Measurements from ENCODE around the gene MICU1. TPM values are rescaled to one million over a fixed set of nuclear protein-coding genes. Genes with fewer than 3 reads are reported as not detected.
"Not testable (repeated sequence)": the region's sequence is repeated elsewhere in the genome, so short reads cannot be mapped to it uniquely, and the experiment has no call there.

The MICU1 gene
- polyA plus RNA-seq, 4 donors = 65.2 to 93.4 (median 76.6) TPM

GRCh38 chr10:72509206-72509799 lies 116.6 kb downstream of the MICU1 start:
- DNase-seq (ENCODE audit: low read depth in 4 of 4, low spot score in 3 of 4) = no peak

GRCh38 chr10:72508033-72508432 lies 117.8 kb downstream of the MICU1 start:
- no peak for DNase-seq (ENCODE audit: low read depth in 4 of 4, low spot score in 3 of 4)

- DNase-seq (ENCODE audit: low read depth in 4 of 4, low spot score in 3 of 4) = no peak
Observed at GRCh38 chr10:72506474-72506873, 119.4 kb downstream of the MICU1 start.

- no peak for DNase-seq (ENCODE audit: low read depth in 4 of 4, low spot score in 3 of 4)
Observed at GRCh38 chr10:72505435-72505834, 120.4 kb downstream of the MICU1 start.

GRCh38 chr10:72503694-72504438 lies 122.0 kb downstream of the MICU1 start:
- no peak for DNase-seq (ENCODE audit: low read depth in 4 of 4, low spot score in 3 of 4)

GRCh38 chr10:72503241-72503640 lies 122.6 kb downstream of the MICU1 start:
- no peak for DNase-seq (ENCODE audit: low read depth in 4 of 4, low spot score in 3 of 4)

- no peak for DNase-seq (ENCODE audit: low read depth in 4 of 4, low spot score in 3 of 4)
Observed at GRCh38 chr10:72502581-72502980, 123.3 kb downstream of the MICU1 start.

GRCh38 chr10:72499701-72500100 lies 126.2 kb downstream of the MICU1 start:
- DNase-seq (ENCODE audit: low read depth in 4 of 4, low spot score in 3 of 4) = no peak

GRCh38 chr10:72490951-72491350 lies 134.9 kb downstream of the MICU1 start:
- DNase-seq (ENCODE audit: low read depth in 4 of 4, low spot score in 3 of 4) = no peak

- no peak for DNase-seq (ENCODE audit: low read depth in 4 of 4, low spot score in 3 of 4)
Observed at GRCh38 chr10:72487521-72487920, 138.4 kb downstream of the MICU1 start.

GRCh38 chr10:72487116-72487515 lies 138.8 kb downstream of the MICU1 start:
- no peak for DNase-seq (ENCODE audit: low read depth in 4 of 4, low spot score in 3 of 4)

GRCh38 chr10:72485701-72486100 lies 140.2 kb downstream of the MICU1 start:
- DNase-seq (ENCODE audit: low read depth in 4 of 4, low spot score in 3 of 4) = no peak

- DNase-seq (ENCODE audit: low read depth in 4 of 4, low spot score in 3 of 4) = no peak
Observed at GRCh38 chr10:72484521-72484920, 141.4 kb downstream of the MICU1 start.

- no peak for DNase-seq (ENCODE audit: low read depth in 4 of 4, low spot score in 3 of 4)
Observed at GRCh38 chr10:72483471-72483870, 142.4 kb downstream of the MICU1 start.

GRCh38 chr10:72480861-72481260 lies 145.0 kb downstream of the MICU1 start:
- no peak for DNase-seq (ENCODE audit: low read depth in 4 of 4, low spot score in 3 of 4)

- no peak for DNase-seq (ENCODE audit: low read depth in 4 of 4, low spot score in 3 of 4)
Observed at GRCh38 chr10:72477463-72477862, 148.4 kb downstream of the MICU1 start.

GRCh38 chr10:72472306-72472705 lies 153.6 kb downstream of the MICU1 start:
- no peak for DNase-seq (ENCODE audit: low read depth in 4 of 4, low spot score in 3 of 4)

GRCh38 chr10:72470666-72471065 lies 155.2 kb downstream of the MICU1 start:
- no peak for DNase-seq (ENCODE audit: low read depth in 4 of 4, low spot score in 3 of 4)

- DNase-seq (ENCODE audit: low read depth in 4 of 4, low spot score in 3 of 4) = not testable (repeated sequence)
Observed at GRCh38 chr10:72467064-72467463, 158.8 kb downstream of the MICU1 start.

- no peak for DNase-seq (ENCODE audit: low read depth in 4 of 4, low spot score in 3 of 4)
Observed at GRCh38 chr10:72466018-72466417, 159.9 kb downstream of the MICU1 start.

- no peak for DNase-seq (ENCODE audit: low read depth in 4 of 4, low spot score in 3 of 4)
Observed at GRCh38 chr10:72464438-72464837, 161.4 kb downstream of the MICU1 start.

GRCh38 chr10:72462261-72462660 lies 163.6 kb downstream of the MICU1 start:
- no peak for DNase-seq (ENCODE audit: low read depth in 4 of 4, low spot score in 3 of 4)

Measured in left renal pelvis (tissue), 4 donors.